H7 (cell line): Measurements from ENCODE around the gene OR2F2. TPM values are rescaled to one million over a fixed set of nuclear protein-coding genes. Genes with fewer than 3 reads are reported as not detected.
A peak's percentile ranks its signal among the peaks of the same experiment; 100 is the strongest.

ENCODE experiments used
- DNase-seq: peaks from one replicate; pipeline ENCODE4 v3.0.0; 2012
- H3K27me3 ChIP-seq: 2 replicates; pipeline ENCODE4 v1.6.0; 2011; ENCODE audit warnings: mild to moderate bottlenecking, low read length; ENCODE audit not compliant: control insufficient read depth, insufficient read depth
- H3K36me3 ChIP-seq: replicated peaks from 2 replicates; pipeline ENCODE4 v1.5.1; 2011; ENCODE audit warnings: low read length; ENCODE audit not compliant: control insufficient read depth, insufficient read depth
- H3K4me3 ChIP-seq: 2 replicates; pipeline ENCODE4 v1.5.1; 2011; ENCODE audit warnings: low read depth, mild to moderate bottlenecking, control low read depth, low read length, moderate library complexity; ENCODE audit not compliant: insufficient read depth
- total RNA-seq: library from RNA; depleted of rRNA; stranded (reverse); fragments of >200 nt; shearing (Covaris generic); gene quantifications from 2 replicates; pipeline ENCODE4 v1.2.3, GENCODE V29; 2014; rRNA removed

The OR2F2 gene
- not detected in 2 replicates for total RNA-seq

GRCh38 chr7:143934526-143935325 is at the start of gene OR2F2:
Gene OR2F2 (plus strand): TSS chr7:143935233. CDS start chr7:143935233, 0 bp downstream.
- Histone ChIP-seq H3K4me3 (no peak within 1 kb of the TSS), H3K36me3 (no peaks in the 10 kb centered on the region), H3K27me3 (no peaks in the 10 kb centered on the region)
- DNase-seq = no peak

- H3K4me3 ChIP-seq = no peak overlapping the region
- DNase-seq = no peak
Measured at GRCh38 chr7:143885951-143886350, 49.1 kb upstream of the OR2F2 start.

DNA sequence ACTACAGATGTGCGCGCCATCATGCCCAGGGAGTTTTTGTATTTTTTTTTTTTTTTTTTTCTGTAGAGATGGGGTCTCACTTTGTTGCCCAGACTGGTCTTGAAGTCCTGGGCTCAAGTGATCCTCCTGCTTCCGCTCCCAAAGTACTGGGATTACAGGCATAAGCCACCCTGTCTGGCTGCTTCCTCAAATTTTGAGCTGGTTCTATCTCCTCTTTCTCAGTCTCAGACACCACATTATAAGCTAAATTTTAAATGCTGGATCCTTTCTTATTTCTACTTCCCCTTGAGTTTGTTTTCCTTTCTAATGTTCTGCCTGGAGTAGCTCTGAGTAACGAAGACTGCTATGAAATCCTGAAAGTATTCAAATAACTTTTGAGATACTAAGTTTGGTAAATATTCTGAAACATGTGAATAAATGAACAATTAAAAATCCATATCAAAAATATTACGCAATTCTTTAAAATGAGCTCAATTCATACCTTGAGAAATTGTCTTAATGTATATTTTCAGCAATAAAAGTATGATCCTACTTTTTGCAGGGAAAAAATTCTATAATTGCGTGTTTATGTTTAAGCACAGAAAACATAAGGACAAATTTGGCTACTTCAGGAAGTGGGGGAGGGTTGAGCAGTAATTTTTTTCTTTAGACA is 48.1 kb upstream of the OR2F2 start:
- H3K4me3 ChIP-seq = no peak overlapping the region

More at GRCh38 chr7:143885951-143886350, 49.1 kb upstream of the OR2F2 start:
- peaks cover 3% of the 10 kb centered on the region; the same call in 1 of the 2 replicates for H3K27me3 ChIP-seq
- 0 out of 2 replicates have a peak, but pooled peaks cover 3% of the 10 kb centered on the region for H3K36me3 ChIP-seq

GRCh38 chr7:143889068-143889467 is 46.0 kb upstream of the OR2F2 start:
- Histone ChIP-seq H3K4me3 (no peak overlapping the region), H3K27me3 (peaks cover 2% of the 10 kb centered on the region; the same call in 1 of the 2 replicates), H3K36me3 (0 out of 2 replicates have a peak, but pooled peaks cover 3% of the 10 kb centered on the region)
- no peak for DNase-seq

More for the DNA sequence above, 48.1 kb upstream of the OR2F2 start:
- Histone ChIP-seq H3K27me3 (peaks cover 3% of the 10 kb centered on the region; the same call in 1 of the 2 replicates), H3K36me3 (0 out of 2 replicates have a peak, but pooled peaks cover 3% of the 10 kb centered on the region)
- DNase-seq = no peak

GRCh38 chr7:143890558-143890957 is 44.5 kb upstream of the OR2F2 start:
- Histone ChIP-seq H3K27me3 (no peaks in the 10 kb centered on the region), H3K4me3 (no peak overlapping the region), H3K36me3 (0 out of 2 replicates have a peak, but pooled peaks cover 3% of the 10 kb centered on the region)
- DNase-seq = no peak

DNA sequence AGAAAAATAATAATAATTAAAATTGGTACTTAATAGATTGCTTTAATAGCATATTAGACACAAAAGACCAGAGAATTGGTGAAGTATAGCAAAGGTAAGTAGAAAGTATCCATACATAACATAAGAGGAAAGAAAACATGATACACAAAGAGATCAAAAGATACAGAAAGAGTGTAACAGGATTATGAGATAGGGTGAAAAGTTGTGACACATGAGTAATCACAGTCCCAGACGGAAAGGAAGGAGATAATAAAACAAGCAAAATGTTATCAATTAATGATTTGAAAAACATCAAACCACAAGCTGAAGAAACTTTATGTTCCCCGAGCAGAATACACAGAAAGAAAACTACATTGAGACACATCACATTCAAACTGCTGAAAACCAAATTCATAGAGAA is 43.6 kb upstream of the OR2F2 start:
- no peak for DNase-seq
- Histone ChIP-seq H3K4me3 (no peak overlapping the region), H3K36me3 (0 out of 2 replicates have a peak, but pooled peaks cover 3% of the 10 kb centered on the region), H3K27me3 (no peaks in the 10 kb centered on the region)

DNA sequence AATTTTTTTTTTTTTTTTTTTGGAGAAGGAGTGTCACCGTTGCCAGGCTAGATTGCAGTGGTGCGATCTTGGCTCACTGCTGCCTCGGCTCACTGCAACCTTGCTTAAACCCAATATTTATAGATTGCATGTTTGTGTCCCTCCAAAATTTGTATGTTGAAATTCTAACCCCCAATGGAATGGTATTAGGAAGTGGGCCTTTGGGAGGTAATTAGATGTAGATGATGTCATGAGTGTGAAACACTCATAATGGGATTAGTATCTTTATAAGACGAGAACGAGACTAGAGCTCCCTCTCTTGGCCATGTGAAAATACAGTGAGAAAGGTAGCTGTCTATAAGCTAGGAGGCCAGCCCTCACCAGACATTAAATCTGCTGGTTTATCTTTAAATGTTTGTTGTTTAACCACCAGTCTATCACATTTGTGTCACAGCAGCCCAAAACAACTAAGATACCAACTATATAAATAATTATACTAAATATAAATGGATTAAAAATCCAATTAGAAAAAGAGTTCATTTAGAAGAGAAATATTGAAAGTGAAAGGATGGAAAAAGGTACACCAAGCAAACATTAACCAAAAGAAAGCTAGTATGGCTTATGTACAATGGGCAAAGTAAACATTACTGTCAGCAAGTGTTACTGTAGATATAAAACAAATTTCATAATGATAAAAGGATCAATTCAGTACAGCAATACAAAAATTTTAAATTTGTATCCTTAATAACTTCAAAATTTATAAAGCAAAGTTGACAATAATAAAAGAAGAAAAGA is 42.3 kb upstream of the OR2F2 start:
- DNase-seq = peak; percentile 30
- H3K4me3 ChIP-seq = no peak overlapping the region
- 0 out of 2 replicates have a peak, but pooled peaks cover 3% of the 10 kb centered on the region for H3K36me3 ChIP-seq
- no peaks in the 10 kb centered on the region for H3K27me3 ChIP-seq

DNA sequence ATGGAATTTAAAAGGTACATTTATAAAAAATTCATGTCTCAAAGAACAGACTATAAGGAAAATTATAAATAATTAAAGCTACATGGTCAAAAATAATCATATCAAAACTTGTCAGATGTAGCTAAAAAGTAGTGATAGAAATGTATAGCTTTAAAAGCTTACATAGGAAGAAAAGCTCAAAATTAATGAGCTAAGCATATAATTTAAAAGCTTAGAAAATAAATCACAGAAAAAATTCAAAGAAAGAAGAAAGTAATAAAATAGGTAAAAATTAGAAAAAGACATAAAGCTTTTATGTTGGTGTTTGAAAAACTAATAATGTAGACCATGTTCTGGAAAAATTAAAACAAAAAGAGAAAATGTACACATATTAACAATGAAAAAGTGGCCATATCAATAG is 38.4 kb upstream of the OR2F2 start:
- Histone ChIP-seq H3K36me3 (no peaks in the 10 kb centered on the region), H3K4me3 (no peak overlapping the region), H3K27me3 (no peaks in the 10 kb centered on the region)
- no peak for DNase-seq

GRCh38 chr7:143898810-143899209 is 36.2 kb upstream of the OR2F2 start:
- no peaks in the 10 kb centered on the region for H3K36me3 ChIP-seq
- no peaks in the 10 kb centered on the region for H3K27me3 ChIP-seq
- H3K4me3 ChIP-seq = no peak overlapping the region
- DNase-seq = no peak

DNA sequence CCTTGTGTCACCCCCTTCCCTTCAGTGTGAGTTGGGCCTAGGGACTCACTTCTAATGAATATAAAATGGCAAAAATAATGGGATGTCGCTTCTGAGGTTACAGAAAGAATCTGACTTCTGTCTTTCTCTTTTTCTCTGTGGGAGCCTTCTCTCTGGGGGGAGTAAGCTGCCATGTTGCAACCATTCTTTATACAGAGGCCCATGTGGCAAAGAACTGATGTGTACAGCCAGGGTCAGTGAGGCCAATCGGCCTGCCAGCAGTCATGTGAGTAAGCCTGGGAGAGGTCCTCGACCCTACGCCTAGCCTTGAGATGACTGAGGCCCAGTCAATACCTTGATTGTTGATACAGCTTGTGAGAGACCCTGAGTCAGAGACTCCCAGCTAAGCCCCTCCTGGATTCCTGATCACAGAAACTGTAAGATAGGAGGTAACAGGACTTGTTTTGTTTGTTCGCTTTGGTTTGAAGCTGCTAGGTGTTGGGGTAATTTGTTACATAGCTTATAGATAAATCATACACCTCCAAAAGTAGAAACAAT is 34.7 kb upstream of the OR2F2 start:
- Histone ChIP-seq H3K27me3 (no peaks in the 10 kb centered on the region), H3K4me3 (no peak overlapping the region), H3K36me3 (no peaks in the 10 kb centered on the region)
- no peak for DNase-seq

GRCh38 chr7:143901332-143901667 is 33.7 kb upstream of the OR2F2 start:
- Histone ChIP-seq H3K36me3 (no peaks in the 10 kb centered on the region), H3K4me3 (peak overlapping the region; percentile 78), H3K27me3 (no peaks in the 10 kb centered on the region)
- DNase-seq = no peak

GRCh38 chr7:143901668-143902331 is 33.2 kb upstream of the OR2F2 start, which contains the start of gene TCAF1:
Gene TCAF1 (minus strand): TSS chr7:143902176. CDS start chr7:143876608, 25,568 bp downstream.
- peak; percentile 97 for DNase-seq
- H3K27me3 ChIP-seq = no peaks in the 10 kb centered on the region
- peak within 1 kb of the TSS; percentile 78 for H3K4me3 ChIP-seq
- H3K36me3 ChIP-seq = no peaks in the 10 kb centered on the region

DNA sequence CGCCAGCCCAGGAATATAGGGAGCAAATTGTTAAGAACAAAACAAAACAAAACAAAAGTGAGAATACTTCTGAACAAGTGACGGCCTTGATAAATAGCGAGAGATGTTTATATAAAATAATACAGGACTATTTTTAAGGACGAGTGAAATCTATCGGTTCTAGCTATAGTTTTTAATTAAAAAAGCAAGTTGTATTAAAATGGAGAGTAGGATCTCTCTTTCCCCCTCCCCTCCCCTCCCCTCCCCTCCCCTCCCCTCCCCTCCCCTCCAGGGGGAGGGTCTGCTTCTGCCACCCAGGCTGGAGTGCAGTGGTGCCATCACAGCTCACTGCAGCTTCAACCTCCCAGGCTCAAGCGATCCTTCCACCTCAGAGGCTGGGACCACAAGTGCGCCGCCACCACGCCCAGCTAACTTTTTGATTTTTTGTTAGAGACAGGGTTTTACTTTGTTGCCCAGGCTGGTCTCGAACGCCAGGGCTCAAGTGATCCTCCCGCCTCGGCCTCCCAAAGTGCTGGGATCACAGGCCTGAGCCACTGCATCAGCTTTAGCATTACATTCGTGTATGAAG is 32.6 kb upstream of the OR2F2 start:
- Histone ChIP-seq H3K36me3 (no peaks in the 10 kb centered on the region), H3K4me3 (peak overlapping the region; percentile 3; the same call in 1 of the 2 replicates), H3K27me3 (no peaks in the 10 kb centered on the region)
- DNase-seq = peak; percentile 60
